Measurements from ENCODE around the gene NDUFB2. TPM values are rescaled to one million over a fixed set of nuclear protein-coding genes. Genes with fewer than 3 reads are reported as not detected.

Gene NDUFB2
- total and polyA plus RNA-seq, 2 of the 13 experiments (the other 11 are each of a cell fraction or from before 2014, with no cell fraction given): 206 to 221 TPM

DNA sequence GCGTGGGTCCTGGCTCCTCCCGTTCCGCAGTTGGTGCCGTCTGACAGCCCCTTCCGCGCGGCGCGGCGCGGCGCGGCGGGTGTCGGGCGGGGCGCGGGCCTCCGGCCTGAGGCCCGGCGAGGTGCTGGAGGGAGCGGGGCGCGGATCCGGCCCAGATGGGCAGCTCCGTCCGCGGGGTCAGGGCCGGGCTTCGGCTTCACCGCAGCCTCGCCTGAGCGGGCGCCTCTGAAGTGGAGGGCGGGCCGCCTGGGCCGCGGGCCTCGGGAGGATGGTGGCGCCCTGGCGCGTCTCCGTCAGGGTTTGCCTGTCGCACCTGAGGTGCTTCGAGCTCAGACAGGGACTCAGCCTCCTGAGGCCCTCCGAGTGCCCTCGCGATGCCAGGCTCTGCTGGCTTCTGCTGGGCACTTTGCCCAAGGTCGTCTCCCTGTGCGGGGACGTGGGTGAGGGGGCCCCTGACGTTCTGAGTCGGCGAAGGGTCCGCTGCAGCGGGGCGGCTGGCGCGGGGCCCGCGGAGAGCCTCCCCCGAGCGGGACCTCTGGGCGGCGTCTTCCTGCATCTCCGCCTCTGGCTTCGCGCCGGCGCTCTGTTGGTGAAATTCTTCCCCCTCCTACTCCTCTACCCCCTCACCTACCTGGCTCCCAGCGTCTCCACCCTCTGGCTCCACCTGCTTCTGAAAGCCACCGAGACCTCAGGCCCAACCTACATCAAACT is 23.3 kb upstream of the NDUFB2 start (continued):
- TF ChIP-seq, protein P1, sequence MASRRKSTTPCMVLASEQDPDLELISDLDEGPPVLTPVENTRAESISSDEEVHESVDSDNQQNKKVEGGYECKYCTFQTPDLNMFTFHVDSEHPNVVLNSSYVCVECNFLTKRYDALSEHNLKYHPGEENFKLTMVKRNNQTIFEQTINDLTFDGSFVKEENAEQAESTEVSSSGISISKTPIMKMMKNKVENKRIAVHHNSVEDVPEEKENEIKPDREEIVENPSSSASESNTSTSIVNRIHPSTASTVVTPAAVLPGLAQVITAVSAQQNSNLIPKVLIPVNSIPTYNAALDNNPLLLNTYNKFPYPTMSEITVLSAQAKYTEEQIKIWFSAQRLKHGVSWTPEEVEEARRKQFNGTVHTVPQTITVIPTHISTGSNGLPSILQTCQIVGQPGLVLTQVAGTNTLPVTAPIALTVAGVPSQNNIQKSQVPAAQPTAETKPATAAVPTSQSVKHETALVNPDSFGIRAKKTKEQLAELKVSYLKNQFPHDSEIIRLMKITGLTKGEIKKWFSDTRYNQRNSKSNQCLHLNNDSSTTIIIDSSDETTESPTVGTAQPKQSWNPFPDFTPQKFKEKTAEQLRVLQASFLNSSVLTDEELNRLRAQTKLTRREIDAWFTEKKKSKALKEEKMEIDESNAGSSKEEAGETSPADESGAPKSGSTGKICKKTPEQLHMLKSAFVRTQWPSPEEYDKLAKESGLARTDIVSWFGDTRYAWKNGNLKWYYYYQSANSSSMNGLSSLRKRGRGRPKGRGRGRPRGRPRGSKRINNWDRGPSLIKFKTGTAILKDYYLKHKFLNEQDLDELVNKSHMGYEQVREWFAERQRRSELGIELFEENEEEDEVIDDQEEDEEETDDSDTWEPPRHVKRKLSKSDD (CRISPR knock-in tag; IDR thresholded peaks at IDR 0.05; ENCODE audit: low read depth): no peak
- TF ChIP-seq ZNF253 (CRISPR knock-in tag; IDR thresholded peaks at IDR 0.05; ENCODE audit: borderline replicate concordance): no peak
- TF ChIP-seq, protein P2, sequence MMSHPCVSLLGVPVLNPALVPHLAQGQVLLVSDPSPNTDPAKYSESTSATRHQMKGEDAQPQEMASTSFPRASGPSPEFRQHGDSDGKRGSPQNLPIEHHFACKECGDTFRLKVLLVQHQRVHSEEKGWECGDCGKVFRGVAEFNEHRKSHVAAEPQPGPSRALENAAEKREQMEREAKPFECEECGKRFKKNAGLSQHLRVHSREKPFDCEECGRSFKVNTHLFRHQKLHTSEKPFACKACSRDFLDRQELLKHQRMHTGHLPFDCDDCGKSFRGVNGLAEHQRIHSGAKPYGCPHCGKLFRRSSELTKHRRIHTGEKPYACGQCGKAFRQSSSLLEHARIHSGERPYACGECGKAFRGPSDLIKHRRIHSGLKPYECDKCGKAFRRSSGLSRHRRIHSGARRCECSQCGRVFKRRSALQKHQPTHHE (CRISPR knock-in tag; IDR thresholded peaks at IDR 0.05; ENCODE audit: borderline replicate concordance): no peak
- no peak for TF ChIP-seq ZNF121 (CRISPR knock-in tag; IDR thresholded peaks at IDR 0.05)
- TF ChIP-seq KDM3A (CRISPR knock-in tag; IDR thresholded peaks at IDR 0.05; ENCODE audit: low read depth): no peak
- TF ChIP-seq MEF2D (CRISPR knock-in tag; IDR thresholded peaks at IDR 0.05): no peak
- 0 out of 2 replicates have a peak, but pooled peaks have one; percentile 24 for TF ChIP-seq CBFB (CRISPR knock-in tag; IDR thresholded peaks at IDR 0.05)
- TF ChIP-seq SIX1 (CRISPR knock-in tag; IDR thresholded peaks at IDR 0.05; ENCODE audit: borderline replicate concordance): no peak
- TF ChIP-seq, protein P3, sequence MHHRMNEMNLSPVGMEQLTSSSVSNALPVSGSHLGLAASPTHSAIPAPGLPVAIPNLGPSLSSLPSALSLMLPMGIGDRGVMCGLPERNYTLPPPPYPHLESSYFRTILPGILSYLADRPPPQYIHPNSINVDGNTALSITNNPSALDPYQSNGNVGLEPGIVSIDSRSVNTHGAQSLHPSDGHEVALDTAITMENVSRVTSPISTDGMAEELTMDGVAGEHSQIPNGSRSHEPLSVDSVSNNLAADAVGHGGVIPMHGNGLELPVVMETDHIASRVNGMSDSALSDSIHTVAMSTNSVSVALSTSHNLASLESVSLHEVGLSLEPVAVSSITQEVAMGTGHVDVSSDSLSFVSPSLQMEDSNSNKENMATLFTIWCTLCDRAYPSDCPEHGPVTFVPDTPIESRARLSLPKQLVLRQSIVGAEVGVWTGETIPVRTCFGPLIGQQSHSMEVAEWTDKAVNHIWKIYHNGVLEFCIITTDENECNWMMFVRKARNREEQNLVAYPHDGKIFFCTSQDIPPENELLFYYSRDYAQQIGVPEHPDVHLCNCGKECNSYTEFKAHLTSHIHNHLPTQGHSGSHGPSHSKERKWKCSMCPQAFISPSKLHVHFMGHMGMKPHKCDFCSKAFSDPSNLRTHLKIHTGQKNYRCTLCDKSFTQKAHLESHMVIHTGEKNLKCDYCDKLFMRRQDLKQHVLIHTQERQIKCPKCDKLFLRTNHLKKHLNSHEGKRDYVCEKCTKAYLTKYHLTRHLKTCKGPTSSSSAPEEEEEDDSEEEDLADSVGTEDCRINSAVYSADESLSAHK (CRISPR knock-in tag; IDR thresholded peaks at IDR 0.05; ENCODE audit: borderline replicate concordance): no peak
- TF ChIP-seq GATAD2A (CRISPR knock-in tag; IDR thresholded peaks at IDR 0.05): no peak
- TF ChIP-seq ZNF501 (CRISPR knock-in tag; IDR thresholded peaks at IDR 0.05): no peak
- no peak for TF ChIP-seq NR2C2 (CRISPR knock-in tag; IDR thresholded peaks at IDR 0.05; ENCODE audit: borderline replicate concordance)
- 0 out of 2 replicates have a peak, but pooled peaks have one; percentile 28 for TF ChIP-seq ZNF563 (CRISPR knock-in tag; IDR thresholded peaks at IDR 0.05)
- no peak for TF ChIP-seq NFE2 (CRISPR knock-in tag; IDR thresholded peaks at IDR 0.05)
- TF ChIP-seq, protein P4, sequence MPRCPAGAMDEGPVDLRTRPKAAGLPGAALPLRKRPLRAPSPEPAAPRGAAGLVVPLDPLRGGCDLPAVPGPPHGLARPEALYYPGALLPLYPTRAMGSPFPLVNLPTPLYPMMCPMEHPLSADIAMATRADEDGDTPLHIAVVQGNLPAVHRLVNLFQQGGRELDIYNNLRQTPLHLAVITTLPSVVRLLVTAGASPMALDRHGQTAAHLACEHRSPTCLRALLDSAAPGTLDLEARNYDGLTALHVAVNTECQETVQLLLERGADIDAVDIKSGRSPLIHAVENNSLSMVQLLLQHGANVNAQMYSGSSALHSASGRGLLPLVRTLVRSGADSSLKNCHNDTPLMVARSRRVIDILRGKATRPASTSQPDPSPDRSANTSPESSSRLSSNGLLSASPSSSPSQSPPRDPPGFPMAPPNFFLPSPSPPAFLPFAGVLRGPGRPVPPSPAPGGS (CRISPR knock-in tag; IDR thresholded peaks at IDR 0.05): no peak
- TF ChIP-seq ZNF317 (CRISPR knock-in tag; IDR thresholded peaks at IDR 0.05): no peak
- no peak for TF ChIP-seq ZNF883 (CRISPR knock-in tag; IDR thresholded peaks at IDR 0.05; ENCODE audit: not compliant biosample characterization)
- peak; percentile 25; the same call in 1 of the 2 replicates for TF ChIP-seq ZNF225 (CRISPR knock-in tag; IDR thresholded peaks at IDR 0.05)
